Heart left ventricle (tissue), 16 donors: ENCODE results near the gene GJB4. TPM values are rescaled to one million over a fixed set of nuclear protein-coding genes. Genes with fewer than 3 reads are reported as not detected.

Experiments
- ATAC-seq, 4 donors: fragments of 200-7000 bp; cut with Tn5 transposase; one replicate each; pipeline ENCODE4 v1.9.1; 2020 to 2022; ENCODE audit warnings: moderate library complexity in 4 of 4, mild to moderate bottlenecking in 3 of 4, moderate number of reproducible peaks in 1 of 4
- DNase-seq, 5 donors: peaks; one replicate each; pipeline ENCODE4 v3.0.0-alpha.2; 2020
- H3K27ac ChIP-seq, 12 donors: fragments of 200-600 bp; sonication (generic) in 4 of 12; one replicate each; pipeline versions ENCODE4 v1.5.0 to v1.8.0; 2016 to 2022; ENCODE audit warnings: mild to moderate bottlenecking in 2 of 12
- H3K27me3 ChIP-seq, 9 donors: fragments of 200-600 bp; sonication (generic) in 2 of 9; one replicate each; pipeline versions ENCODE4 v1.5.1 to v1.8.0; 2016 to 2022; ENCODE audit warnings: mild to moderate bottlenecking in 3 of 9
- H3K36me3 ChIP-seq, 9 donors: fragments of 200-600 bp; sonication (generic) in 2 of 9; one replicate each; pipeline versions ENCODE4 v1.5.0 to v1.8.0; 2018 to 2022; ENCODE audit warnings: mild to moderate bottlenecking in 2 of 9
- H3K4me1 ChIP-seq, 12 donors: fragments of 200-600 bp; sonication (generic) in 4 of 12; one replicate each; pipeline versions ENCODE4 v1.5.0 to v1.8.0; 2016 to 2022; ENCODE audit warnings: mild to moderate bottlenecking in 3 of 12
- H3K4me3 ChIP-seq, 12 donors: fragments of 200-600 bp; sonication (generic) in 4 of 12; one replicate each; pipeline versions ENCODE4 v1.5.0 to v1.8.0; 2017 to 2022; ENCODE audit warnings: mild to moderate bottlenecking in 9 of 12, moderate library complexity in 4 of 12
- H3K9me3 ChIP-seq, 12 donors: fragments of 200-600 bp; sonication (generic) in 4 of 12; one replicate each; pipeline versions ENCODE4 v1.5.0 to v1.8.0; 2016 to 2022; ENCODE audit warnings: mild to moderate bottlenecking in 1 of 12
- POLR2A ChIP-seq, 2 donors: fragments of 450-650 bp; IDR thresholded peaks; one replicate each; pipeline ENCODE4 v1.6.1; 2017; ENCODE audit warnings: antibody characterized with exemption in 2 of 2, mild to moderate bottlenecking in 2 of 2, moderate library complexity in 2 of 2
- WGBS, 4 donors: extraction: QIAGEN DNeasy Blood & Tissue Kit in 2 of 4; methylation state at CpG; one replicate each; pipeline versions ENCODE4 v1.1.5 to v1.1.7; 2013 to 2018; 5-methylcytosine and 5-hydroxymethylcytosine counted together
- intact Hi-C, 10 donors: fragments of 100-400 bp; cut with DNase I; formaldehyde crosslinking; loops; one replicate each; pipeline versions ENCODE4 v1.11.1 to v1.14.2; 2022
- polyA plus RNA-seq, 2 donors: library from polyadenylated mRNA; stranded (reverse); fragments of 200-250 nt; gene quantifications; one replicate each; pipeline ENCODE4 v1.2.3, GENCODE V29; 2013
- total RNA-seq, 9 donors: library from RNA; depleted of rRNA in 2 of 9; stranded (reverse); fragments of >200 nt in 2 of 9; fragmentation: NEBNext Ultra II Directional in 3 of 9; extraction: Animal tissue kit (Norgen Biotek cat#: 25700) in 3 of 9; gene quantifications; one replicate each; pipeline versions ENCODE4 v1.1.0 to v1.2.4, GENCODE V29; 2016 to 2023
- TF ChIP-seq, protein P1 (sequence below), 12 donors: fragments of 200-600 bp; sonication (generic) in 4 of 12; IDR thresholded peaks; one replicate each; pipeline versions ENCODE4 v1.5.0 to v1.8.0; 2018 to 2022; ENCODE audit warnings: antibody characterized with exemption in 12 of 12, mild to moderate bottlenecking in 5 of 12
- donor health status: ischemic (EF 13 %, LVEDD 7.1; RV severe dilation, severe dysfunction).
- donor health status: healthy with polysubstance abuse.
- donor health status: DM: no; HTN: yes; CAD: no.
- donor health status: DM: no; HTN: no; CAD: no.
- donor health status: ischemic (EF 25% LVEDD 6.9; RV normal size, moderate dysfunction).
- donor health status: ischemic (EF 25% LVEDD 5.7; RV mildly dilated, moderate dysfunction).
- donor health status: healthy.
- donor health status: DM: yes; HTN: yes; CAD: no.
- donor health status: ischemic (EF 35%, LVEDD 5.7; RV mildly dilated, moderate dysfunction).
- donor health status: nonischemic (EF 11% LVEDD 7.7; RV severe dilation, severe dysfunction).
- donor health status: DM: yes; HTN: yes; CAD: no.
- donor health status: PGD.
- donor health status: ischemic (EF 29% LVEDD 5.4; RV normal size, mild dysfunction).
- donor health status: nonischemic (EF 23%, LVEDD 6.1; RV moderate dilation, normal function).

Gene GJB4
- total and polyA plus RNA-seq, 11 donors = not detected

DNA sequence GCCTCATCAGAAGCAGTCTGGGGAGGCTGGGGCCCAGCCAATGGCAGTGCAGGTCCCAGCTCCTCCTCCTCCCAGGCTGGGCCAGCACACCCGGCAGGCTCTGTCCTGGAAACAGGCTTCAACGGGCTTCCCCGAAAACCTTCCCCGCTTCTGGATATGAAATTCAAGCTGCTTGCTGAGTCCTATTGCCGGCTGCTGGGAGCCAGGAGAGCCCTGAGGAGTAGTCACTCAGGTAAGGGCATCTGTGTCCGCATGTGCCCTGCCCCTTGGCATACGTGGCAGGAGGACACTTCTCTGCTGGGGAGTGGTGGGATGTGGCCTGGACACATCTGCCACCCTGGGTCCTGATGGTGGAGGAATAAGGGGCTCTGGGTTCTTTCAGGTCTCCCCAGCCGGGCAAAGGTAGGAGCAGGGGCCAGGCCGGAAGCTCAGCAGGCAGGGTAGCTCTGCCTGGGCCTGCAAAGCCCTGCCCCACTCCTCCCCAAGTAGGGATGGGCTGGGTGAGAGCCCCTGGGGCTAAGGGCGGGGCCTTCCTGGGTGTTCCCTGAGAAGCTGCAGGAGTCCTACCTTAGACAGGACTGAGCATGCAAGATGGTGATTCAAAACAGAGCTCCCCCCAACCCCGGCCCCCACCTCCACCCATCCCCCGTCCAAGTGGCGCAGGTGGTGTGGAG lies 4.4 kb upstream of the GJB4 start, which contains the start of gene GJB5:
Gene GJB5 (plus strand): TSS at position 84 of the 674 bp plus-strand sequence. CDS start 2,284 bp downstream, outside the sequence.
- Histone ChIP-seq H3K27ac (no peak within 1 kb of the TSS), H3K4me3 (no peak within 1 kb of the TSS), H3K9me3 (no peaks in the 10 kb centered on the region), H3K4me1 (no peaks in the 10 kb centered on the region), H3K27me3 (peaks cover 0 to 8% (median 0%) of the 10 kb centered on the region in 9 donors), H3K36me3 (no peaks in the 10 kb centered on the region)
- DNase-seq = no peak
- intact Hi-C loops = no loop called here
- TF ChIP-seq, protein P1, sequence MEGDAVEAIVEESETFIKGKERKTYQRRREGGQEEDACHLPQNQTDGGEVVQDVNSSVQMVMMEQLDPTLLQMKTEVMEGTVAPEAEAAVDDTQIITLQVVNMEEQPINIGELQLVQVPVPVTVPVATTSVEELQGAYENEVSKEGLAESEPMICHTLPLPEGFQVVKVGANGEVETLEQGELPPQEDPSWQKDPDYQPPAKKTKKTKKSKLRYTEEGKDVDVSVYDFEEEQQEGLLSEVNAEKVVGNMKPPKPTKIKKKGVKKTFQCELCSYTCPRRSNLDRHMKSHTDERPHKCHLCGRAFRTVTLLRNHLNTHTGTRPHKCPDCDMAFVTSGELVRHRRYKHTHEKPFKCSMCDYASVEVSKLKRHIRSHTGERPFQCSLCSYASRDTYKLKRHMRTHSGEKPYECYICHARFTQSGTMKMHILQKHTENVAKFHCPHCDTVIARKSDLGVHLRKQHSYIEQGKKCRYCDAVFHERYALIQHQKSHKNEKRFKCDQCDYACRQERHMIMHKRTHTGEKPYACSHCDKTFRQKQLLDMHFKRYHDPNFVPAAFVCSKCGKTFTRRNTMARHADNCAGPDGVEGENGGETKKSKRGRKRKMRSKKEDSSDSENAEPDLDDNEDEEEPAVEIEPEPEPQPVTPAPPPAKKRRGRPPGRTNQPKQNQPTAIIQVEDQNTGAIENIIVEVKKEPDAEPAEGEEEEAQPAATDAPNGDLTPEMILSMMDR (IDR thresholded peaks at IDR 0.05) = no peak
- TF ChIP-seq POLR2A (IDR thresholded peaks at IDR 0.05) = no peak
- no peak for ATAC-seq
- WGBS, 4 donors = 58 to 93% (median 68%) methylated on average over 8 to 13 of the region's 13 CpGs

DNA sequence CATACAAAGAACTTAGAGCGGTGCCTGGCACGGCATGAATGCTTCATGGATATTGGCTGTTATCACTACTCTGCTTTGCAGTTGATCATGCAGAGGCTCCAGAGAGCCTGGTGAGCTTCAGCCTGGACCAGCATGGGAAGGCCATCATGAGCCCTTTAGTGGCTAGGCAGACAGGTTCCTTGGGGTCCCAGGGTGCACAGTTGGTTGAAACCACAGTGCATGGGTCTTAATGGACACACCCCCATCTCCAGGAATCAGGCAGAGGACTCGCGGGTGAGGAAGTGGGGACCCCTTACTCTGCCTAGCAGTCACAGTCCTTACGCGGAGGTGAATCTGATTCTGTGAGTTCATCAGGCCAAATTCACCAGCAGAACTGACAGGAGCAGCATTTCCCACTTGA lies 3.6 kb upstream of the GJB4 start:
- WGBS, 4 donors = 88 to 95% (median 90%) methylated on average over 6 of the region's 6 CpGs

DNA sequence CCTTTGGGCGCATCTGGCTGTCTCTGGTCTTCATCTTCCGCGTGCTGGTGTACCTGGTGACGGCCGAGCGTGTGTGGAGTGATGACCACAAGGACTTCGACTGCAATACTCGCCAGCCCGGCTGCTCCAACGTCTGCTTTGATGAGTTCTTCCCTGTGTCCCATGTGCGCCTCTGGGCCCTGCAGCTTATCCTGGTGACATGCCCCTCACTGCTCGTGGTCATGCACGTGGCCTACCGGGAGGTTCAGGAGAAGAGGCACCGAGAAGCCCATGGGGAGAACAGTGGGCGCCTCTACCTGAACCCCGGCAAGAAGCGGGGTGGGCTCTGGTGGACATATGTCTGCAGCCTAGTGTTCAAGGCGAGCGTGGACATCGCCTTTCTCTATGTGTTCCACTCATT lies 2.2 kb upstream of the GJB4 start:
- TF ChIP-seq POLR2A (IDR thresholded peaks at IDR 0.05) = no peak
- TF ChIP-seq, protein P1 (IDR thresholded peaks at IDR 0.05) = no peak
- Histone ChIP-seq H3K27ac (no peak overlapping the region), H3K9me3 (no peaks in the 10 kb centered on the region), H3K36me3 (no peaks in the 10 kb centered on the region), H3K27me3 (peaks cover 0 to 13% (median 0%) of the 10 kb centered on the region in 9 donors), H3K4me3 (no peak overlapping the region), H3K4me1 (no peaks in the 10 kb centered on the region)
- no peak for DNase-seq
- no peak for ATAC-seq
- WGBS, 4 donors = 82 to 86% (median 84%) methylated on average over 21 of the region's 21 CpGs
- intact Hi-C loops = no loop called here

More for the DNA sequence above, 3.6 kb upstream of the GJB4 start:
- no peaks in the 10 kb centered on the region for H3K36me3 ChIP-seq
- no peaks in the 10 kb centered on the region for H3K4me1 ChIP-seq
- no peaks in the 10 kb centered on the region for H3K9me3 ChIP-seq
- H3K4me3 ChIP-seq = no peak overlapping the region
- TF ChIP-seq, protein P1 (IDR thresholded peaks at IDR 0.05) = no peak
- no peak for TF ChIP-seq POLR2A (IDR thresholded peaks at IDR 0.05)
- H3K27ac ChIP-seq = no peak overlapping the region
- H3K27me3 ChIP-seq = peaks cover 0 to 8% (median 0%) of the 10 kb centered on the region in 9 donors
- intact Hi-C loops = no loop called here
- ATAC-seq (no peak), DNase-seq (no peak)

DNA sequence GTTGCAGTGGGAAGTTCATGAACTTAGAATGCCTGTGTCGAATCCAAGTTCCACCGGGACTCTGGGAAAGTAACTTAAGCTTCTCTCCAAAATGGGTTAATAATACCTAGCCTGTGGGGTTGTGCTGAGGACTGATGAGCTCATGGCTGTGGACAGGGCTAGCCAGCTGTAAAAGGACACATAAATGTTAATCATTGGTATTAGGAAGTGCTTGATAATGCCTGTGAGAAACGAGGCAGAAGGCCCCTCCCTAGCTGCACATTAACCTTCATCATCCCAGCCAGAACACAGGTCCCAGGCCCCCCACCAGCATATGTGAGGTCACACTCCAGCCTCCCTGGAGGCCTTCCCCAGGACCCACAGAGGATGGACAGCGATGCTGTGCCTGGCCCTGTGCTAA lies 789 bp upstream of the GJB4 start:
- TF ChIP-seq POLR2A (IDR thresholded peaks at IDR 0.05) = no peak
- TF ChIP-seq, protein P1 (IDR thresholded peaks at IDR 0.05) = no peak
- Histone ChIP-seq H3K27me3 (peaks cover 0 to 13% (median 0%) of the 10 kb centered on the region in 9 donors), H3K9me3 (no peaks in the 10 kb centered on the region), H3K27ac (no peak overlapping the region), H3K4me3 (no peak overlapping the region), H3K4me1 (no peaks in the 10 kb centered on the region), H3K36me3 (no peaks in the 10 kb centered on the region)
- 69 to 76% (median 72%) methylated on average over 4 of the region's 4 CpGs for WGBS, 4 donors
- DNase-seq (no peak), ATAC-seq (no peak)
- intact Hi-C loops = no loop called here
